Measurements from ENCODE around the gene C1RL.

C1RL gene

GRCh38 chr12:7061138-7061537 is 47.9 kb downstream of the C1RL start:
- Histone ChIP-seq H2AFZ (ENCODE audit: low read length) (no peak overlapping the region), H4K20me1 (ENCODE audit: insufficient read depth, low read length) (no peaks in the 10 kb centered on the region), H3F3A (ENCODE audit: insufficient read depth, low read length) (no peaks in the 10 kb centered on the region), H3K4me2 (ENCODE audit: low read length) (no peak overlapping the region), H3K4me1 (ENCODE audit: insufficient read depth, low read length, severe bottlenecking) (no peaks in the 10 kb centered on the region), H3K9me3 (ENCODE audit: low read length) (no peaks in the 10 kb centered on the region), H3K4me3 (ENCODE audit: low read depth, low read length, poor library complexity, severe bottlenecking) (no peak overlapping the region), H3K36me3 (ENCODE audit: insufficient read depth, low read length) (no peaks in the 10 kb centered on the region), H3K9ac (ENCODE audit: low read length) (no peak overlapping the region), H3K9me2 (ENCODE audit: low read depth, low read length) (no peaks in the 10 kb centered on the region), H3K79me2 (ENCODE audit: insufficient read depth, low read length) (no peaks in the 10 kb centered on the region), H3K27ac (ENCODE audit: low read depth, low read length, poor library complexity, severe bottlenecking) (no peak overlapping the region), H3K27me3 (ENCODE audit: insufficient read depth, low read length) (peaks cover 4% of the 10 kb centered on the region; the same call in 1 of the 2 replicates)
- TF ChIP-seq EZH2 (IDR thresholded peaks at IDR 0.05; ENCODE audit: borderline replicate concordance, low read length) (no peak), CTCF (IDR thresholded peaks at IDR 0.05; ENCODE audit: low read length) (no peak)

- no peak within 1 kb of the TSS for H3K4me3 ChIP-seq (ENCODE audit: low read depth, low read length, poor library complexity, severe bottlenecking)
- H3K9ac ChIP-seq (ENCODE audit: low read length): no peak within 1 kb of the TSS
- no peak within 1 kb of the TSS for H3K4me2 ChIP-seq (ENCODE audit: low read length)
- H3K36me3 ChIP-seq (ENCODE audit: insufficient read depth, low read length): no peaks in the 10 kb centered on the region
- H4K20me1 ChIP-seq (ENCODE audit: insufficient read depth, low read length): no peaks in the 10 kb centered on the region
- no peak within 1 kb of the TSS for H2AFZ ChIP-seq (ENCODE audit: low read length)
- H3K27me3 ChIP-seq (ENCODE audit: insufficient read depth, low read length): peaks cover 4% of the 10 kb centered on the region; the same call in 1 of the 2 replicates
- H3K9me3 ChIP-seq (ENCODE audit: low read length): no peaks in the 10 kb centered on the region
- no peaks in the 10 kb centered on the region for H3F3A ChIP-seq (ENCODE audit: insufficient read depth, low read length)
- no peaks in the 10 kb centered on the region for H3K79me2 ChIP-seq (ENCODE audit: insufficient read depth, low read length)
- H3K27ac ChIP-seq (ENCODE audit: low read depth, low read length, poor library complexity, severe bottlenecking): no peak within 1 kb of the TSS
- no peaks in the 10 kb centered on the region for H3K4me1 ChIP-seq (ENCODE audit: insufficient read depth, low read length, severe bottlenecking)
- no peaks in the 10 kb centered on the region for H3K9me2 ChIP-seq (ENCODE audit: low read depth, low read length)
- no peak for TF ChIP-seq EZH2 (IDR thresholded peaks at IDR 0.05; ENCODE audit: borderline replicate concordance, low read length)
These were observed 48.6 kb downstream of the C1RL start, which contains the start of gene C1S for GRCh38 chr12:7060353-7060954. TSS of gene C1S (plus strand) at chr12:7060718. CDS start at chr12:7061913, 1,195 bp downstream.

GRCh38 chr12:7059780-7060179 is 49.2 kb downstream of the C1RL start:
- TF ChIP-seq CTCF (IDR thresholded peaks at IDR 0.05; ENCODE audit: low read length): no peak
- Histone ChIP-seq H3K9ac (ENCODE audit: low read length) (no peak overlapping the region), H3K36me3 (ENCODE audit: insufficient read depth, low read length) (no peaks in the 10 kb centered on the region), H3K9me2 (ENCODE audit: low read depth, low read length) (no peaks in the 10 kb centered on the region), H3K9me3 (ENCODE audit: low read length) (no peaks in the 10 kb centered on the region), H3K4me2 (ENCODE audit: low read length) (no peak overlapping the region), H3K27me3 (ENCODE audit: insufficient read depth, low read length) (peaks cover 4% of the 10 kb centered on the region; the same call in 1 of the 2 replicates), H3K4me1 (ENCODE audit: insufficient read depth, low read length, severe bottlenecking) (no peaks in the 10 kb centered on the region), H3K4me3 (ENCODE audit: low read depth, low read length, poor library complexity, severe bottlenecking) (no peak overlapping the region), H3K27ac (ENCODE audit: low read depth, low read length, poor library complexity, severe bottlenecking) (no peak overlapping the region), H3F3A (ENCODE audit: insufficient read depth, low read length) (no peaks in the 10 kb centered on the region), H4K20me1 (ENCODE audit: insufficient read depth, low read length) (no peaks in the 10 kb centered on the region), H2AFZ (ENCODE audit: low read length) (no peak overlapping the region), H3K79me2 (ENCODE audit: insufficient read depth, low read length) (no peaks in the 10 kb centered on the region)

- Histone ChIP-seq H3K79me2 (ENCODE audit: insufficient read depth, low read length) (no peaks in the 10 kb centered on the region), H2AFZ (ENCODE audit: low read length) (no peak overlapping the region), H3K9me3 (ENCODE audit: low read length) (no peaks in the 10 kb centered on the region), H3K36me3 (ENCODE audit: insufficient read depth, low read length) (no peaks in the 10 kb centered on the region), H3K4me1 (ENCODE audit: insufficient read depth, low read length, severe bottlenecking) (no peaks in the 10 kb centered on the region), H3K4me2 (ENCODE audit: low read length) (no peak overlapping the region), H3K9ac (ENCODE audit: low read length) (no peak overlapping the region), H3K27ac (ENCODE audit: low read depth, low read length, poor library complexity, severe bottlenecking) (no peak overlapping the region), H3K4me3 (ENCODE audit: low read depth, low read length, poor library complexity, severe bottlenecking) (no peak overlapping the region), H3K27me3 (ENCODE audit: insufficient read depth, low read length) (peaks cover 4% of the 10 kb centered on the region; the same call in 1 of the 2 replicates), H3F3A (ENCODE audit: insufficient read depth, low read length) (no peaks in the 10 kb centered on the region), H4K20me1 (ENCODE audit: insufficient read depth, low read length) (no peaks in the 10 kb centered on the region), H3K9me2 (ENCODE audit: low read depth, low read length) (no peaks in the 10 kb centered on the region)
- TF ChIP-seq CTCF (IDR thresholded peaks at IDR 0.05; ENCODE audit: low read length) (no peak), EZH2 (IDR thresholded peaks at IDR 0.05; ENCODE audit: borderline replicate concordance, low read length) (no peak)
These were observed 50.1 kb downstream of the C1RL start for GRCh38 chr12:7058850-7059395.
